Effector memory CD8-positive, alpha-beta T cell (primary cell): ENCODE measurements around the gene WDR1.
A peak's percentile ranks its signal among the peaks of the same experiment; 100 is the strongest.

Experiments used
- ATAC-seq: fragments of 150-1000 bp; cut with Tn5 transposase; replicated peaks from 2 replicates; pipeline ENCODE4 v1.10.0; 2021; ENCODE audit warnings: mild to moderate bottlenecking, moderate library complexity
- DNase-seq, 3 experiments: peaks; one replicate each; pipeline ENCODE4 v3.0.0; 2021
- H3K27ac Mint-ChIP-seq, 2 donors: one replicate each; pipeline ENCODE4 v1.8.0; 2022; ENCODE audit warnings: mild to moderate bottlenecking in 2 of 2, mixed read lengths in 2 of 2, moderate library complexity in 2 of 2
- H3K27me3 Mint-ChIP-seq, 2 donors: one replicate each; pipeline ENCODE4 v1.8.0; 2022; ENCODE audit warnings: mixed read lengths in 2 of 2
- H3K36me3 Mint-ChIP-seq: one replicate; pipeline ENCODE4 v1.8.0; 2022; ENCODE audit warnings: mild to moderate bottlenecking, moderate library complexity, mixed read lengths; ENCODE audit not compliant: insufficient read depth
- H3K4me1 Mint-ChIP-seq, 2 donors: one replicate each; pipeline ENCODE4 v1.8.0; 2022; ENCODE audit warnings: low read depth in 2 of 2, mixed read lengths in 2 of 2
- H3K4me3 Mint-ChIP-seq, 2 donors: one replicate each; pipeline ENCODE4 v1.8.0; 2022; ENCODE audit warnings: mild to moderate bottlenecking in 2 of 2, mixed read lengths in 2 of 2, moderate library complexity in 2 of 2
- H3K9me3 Mint-ChIP-seq, 2 donors: one replicate each; pipeline ENCODE4 v1.8.0; 2022; ENCODE audit warnings: mixed read lengths in 2 of 2

The WDR1 gene

DNA sequence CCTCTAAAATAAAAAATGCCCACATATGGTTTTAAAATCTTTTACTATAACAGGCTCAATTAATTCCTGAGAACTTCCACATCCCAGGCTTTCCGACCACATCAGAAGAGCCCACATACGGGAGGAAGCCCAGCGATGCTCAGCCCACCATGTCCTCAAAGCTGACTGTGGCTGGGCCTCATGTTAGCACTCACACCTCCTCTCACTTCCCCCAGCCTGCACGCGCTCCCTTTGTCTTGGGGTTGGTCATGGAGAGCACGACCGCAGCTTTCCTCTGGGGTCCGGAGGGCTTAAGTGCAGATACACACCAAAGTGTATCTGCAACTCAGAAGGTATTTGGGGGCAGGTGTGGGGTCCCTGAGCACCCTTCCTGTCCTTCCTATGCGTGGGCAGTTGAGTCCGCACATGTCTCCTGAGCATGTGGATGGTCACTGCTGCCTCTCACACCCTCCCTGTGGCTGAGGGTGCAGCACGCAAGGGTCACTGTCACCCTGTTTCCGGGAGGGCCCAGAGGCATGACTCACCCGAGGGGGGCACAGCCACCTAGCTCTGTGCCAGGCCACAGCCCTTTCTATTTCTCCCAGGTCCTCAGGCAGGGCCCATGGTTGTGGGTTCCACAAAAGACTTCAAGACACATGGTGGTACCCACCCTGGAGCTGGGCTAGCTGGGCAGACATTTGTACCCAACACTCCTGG is 21.2 kb downstream of the WDR1 start:
- Mint-ChIP-seq H3K4me1 (peaks cover 76 to 84% of the 10 kb centered on the region in 2 donors), H3K36me3 (peaks cover 95% of the 10 kb centered on the region), H3K27ac (peak overlapping the region; percentile 93 to 96), H3K9me3 (no peaks in the 10 kb centered on the region), H3K4me3 (peak overlapping the region; percentile 68 to 72), H3K27me3 (no peaks in the 10 kb centered on the region)
- DNase-seq (no peak), ATAC-seq (peak; percentile 17)

DNA sequence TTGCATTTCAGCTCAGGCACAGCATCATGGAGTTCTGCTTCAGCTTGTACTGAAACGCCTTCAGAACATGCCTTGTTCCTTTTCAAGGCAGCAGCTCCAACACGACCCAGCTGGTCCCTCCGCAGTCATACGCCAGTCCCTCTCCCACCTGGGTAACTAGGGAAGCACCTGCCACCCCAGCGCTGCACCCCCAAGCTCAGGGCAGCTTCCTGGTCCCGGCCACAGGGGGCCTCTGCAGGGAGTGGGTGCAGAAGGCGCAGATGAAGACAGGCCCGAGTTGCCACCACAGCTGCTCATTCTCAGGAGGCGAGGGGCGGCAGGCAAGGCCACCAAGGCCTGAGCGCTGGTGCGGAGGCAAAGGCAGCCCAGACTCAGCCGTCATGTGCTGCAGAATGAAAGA is 21.8 kb downstream of the WDR1 start:
- H3K36me3 Mint-ChIP-seq, result peaks cover 93% of the 10 kb centered on the region
- H3K9me3 Mint-ChIP-seq, result no peaks in the 10 kb centered on the region
- peak overlapping the region; percentile 93 to 96 for H3K27ac Mint-ChIP-seq
- ATAC-seq, result no peak
- H3K4me3 Mint-ChIP-seq, result peak overlapping the region; percentile 68 to 72
- peaks cover 74 to 78% of the 10 kb centered on the region in 2 donors for H3K4me1 Mint-ChIP-seq
- no peaks in the 10 kb centered on the region for H3K27me3 Mint-ChIP-seq
- no peak for DNase-seq

DNA sequence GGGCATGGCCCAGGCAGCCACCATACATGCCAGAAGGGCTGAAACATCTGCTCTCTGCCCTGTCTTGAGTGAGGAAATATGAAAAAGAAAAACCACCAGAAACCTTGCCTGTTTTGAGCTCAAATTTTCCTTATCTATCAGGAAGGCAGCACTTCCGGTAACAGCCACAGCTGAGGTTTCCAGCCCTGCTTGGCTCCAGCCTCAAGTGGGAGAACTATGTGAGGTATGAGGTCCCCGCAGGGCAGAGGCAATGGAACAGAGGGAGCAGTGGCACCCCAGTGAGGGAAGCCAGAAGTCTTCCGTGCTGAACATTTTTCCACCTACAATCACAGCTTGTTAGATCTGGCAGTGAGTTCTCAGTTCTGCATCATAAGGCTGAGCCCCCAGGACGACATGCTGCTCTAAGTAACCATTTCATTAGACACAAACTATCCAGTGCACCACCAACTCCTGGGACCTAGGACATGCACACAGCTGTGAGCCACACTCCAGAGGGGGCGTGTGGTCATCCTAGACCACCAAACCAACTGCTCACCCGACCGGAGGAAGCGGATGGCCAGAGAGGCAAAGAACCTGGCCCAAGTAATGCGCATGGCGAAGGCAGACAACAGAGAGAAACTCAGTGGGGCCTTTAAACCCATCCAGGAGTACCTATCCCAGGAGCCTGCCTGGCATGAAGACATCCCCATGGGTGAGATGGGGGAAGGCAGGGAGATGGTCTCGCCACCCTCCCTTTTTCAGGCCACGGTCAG is 22.6 kb downstream of the WDR1 start:
- DNase-seq, result no peak
- H3K27ac Mint-ChIP-seq, result peak overlapping the region; percentile 93 to 96
- peak overlapping the region; percentile 60 to 72 for H3K4me3 Mint-ChIP-seq
- H3K27me3 Mint-ChIP-seq, result no peaks in the 10 kb centered on the region
- H3K36me3 Mint-ChIP-seq, result peaks cover 90% of the 10 kb centered on the region
- peaks cover 68 to 71% of the 10 kb centered on the region in 2 donors for H3K4me1 Mint-ChIP-seq
- ATAC-seq, result no peak
- H3K9me3 Mint-ChIP-seq, result no peaks in the 10 kb centered on the region

DNA sequence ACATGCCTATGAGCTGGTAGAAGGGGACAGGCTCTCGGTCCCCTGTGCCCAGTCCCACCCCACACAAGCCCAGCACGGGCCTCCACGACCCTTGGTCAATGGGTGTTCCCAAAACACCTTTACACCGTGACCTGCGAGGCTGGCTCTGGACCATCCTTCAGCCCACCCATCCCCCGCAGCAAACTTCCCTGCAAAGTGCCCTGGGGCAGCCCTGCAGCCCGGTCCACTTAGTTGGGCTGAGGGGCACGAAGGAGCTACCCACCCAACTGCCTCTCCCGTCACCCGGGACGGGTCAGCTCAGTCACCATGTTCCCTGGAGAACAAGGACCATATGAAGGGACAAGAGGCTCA is 23.4 kb downstream of the WDR1 start:
- Mint-ChIP-seq H3K27me3 (no peaks in the 10 kb centered on the region), H3K36me3 (peaks cover 90% of the 10 kb centered on the region), H3K4me1 (peaks cover 61 to 64% of the 10 kb centered on the region in 2 donors)

DNA sequence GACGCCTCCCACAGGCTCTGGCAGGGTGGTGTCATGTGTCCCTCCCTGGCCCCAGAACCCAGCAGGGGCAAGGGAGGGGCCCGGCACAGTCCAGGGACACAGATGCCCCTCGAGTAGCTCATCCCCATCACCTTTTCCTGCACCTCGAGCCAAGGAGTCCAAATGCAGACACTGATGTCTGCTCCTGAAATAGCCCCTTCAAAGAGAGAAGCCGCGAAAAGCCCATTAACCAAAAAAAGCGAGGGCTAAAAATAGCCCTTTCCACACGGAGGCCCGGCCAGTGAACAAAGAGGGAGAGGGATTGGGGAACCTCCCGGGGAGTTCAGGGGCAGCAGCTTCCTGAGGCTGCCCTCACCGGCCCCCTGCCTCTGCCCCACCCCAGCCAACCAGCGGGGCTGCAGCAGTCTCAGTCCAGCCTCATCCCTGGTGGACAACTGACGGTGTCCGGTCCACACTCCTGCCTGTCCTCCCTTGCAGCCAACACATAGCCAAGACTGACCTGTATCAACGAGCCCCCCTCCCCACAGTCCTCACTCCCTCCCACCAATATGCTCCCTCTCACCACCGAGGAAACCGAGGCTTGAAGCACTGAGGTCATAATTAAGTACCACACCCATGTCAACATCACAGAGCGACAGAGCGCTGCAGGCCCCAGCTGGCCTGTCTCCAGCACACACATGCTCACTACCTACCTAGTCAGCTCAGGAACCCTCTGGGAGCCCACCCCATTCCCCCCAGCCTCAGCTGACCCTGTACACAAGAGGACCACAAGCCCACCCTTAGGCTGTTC is 23.9 kb downstream of the WDR1 start:
- Mint-ChIP-seq H3K27me3 (no peaks in the 10 kb centered on the region), H3K4me3 (peak overlapping the region; percentile 60 to 72), H3K27ac (peak overlapping the region; percentile 93 to 96), H3K9me3 (no peaks in the 10 kb centered on the region), H3K36me3 (peaks cover 90% of the 10 kb centered on the region), H3K4me1 (peaks cover 58 to 60% of the 10 kb centered on the region in 2 donors)
- ATAC-seq, result no peak
- DNase-seq, result no peak

More for the DNA sequence above, 23.4 kb downstream of the WDR1 start:
- Mint-ChIP-seq H3K4me3 (peak overlapping the region; percentile 60 to 72), H3K27ac (peak overlapping the region; percentile 93 to 96), H3K9me3 (no peaks in the 10 kb centered on the region)
- DNase-seq, result no peak
- ATAC-seq, result no peak

DNA sequence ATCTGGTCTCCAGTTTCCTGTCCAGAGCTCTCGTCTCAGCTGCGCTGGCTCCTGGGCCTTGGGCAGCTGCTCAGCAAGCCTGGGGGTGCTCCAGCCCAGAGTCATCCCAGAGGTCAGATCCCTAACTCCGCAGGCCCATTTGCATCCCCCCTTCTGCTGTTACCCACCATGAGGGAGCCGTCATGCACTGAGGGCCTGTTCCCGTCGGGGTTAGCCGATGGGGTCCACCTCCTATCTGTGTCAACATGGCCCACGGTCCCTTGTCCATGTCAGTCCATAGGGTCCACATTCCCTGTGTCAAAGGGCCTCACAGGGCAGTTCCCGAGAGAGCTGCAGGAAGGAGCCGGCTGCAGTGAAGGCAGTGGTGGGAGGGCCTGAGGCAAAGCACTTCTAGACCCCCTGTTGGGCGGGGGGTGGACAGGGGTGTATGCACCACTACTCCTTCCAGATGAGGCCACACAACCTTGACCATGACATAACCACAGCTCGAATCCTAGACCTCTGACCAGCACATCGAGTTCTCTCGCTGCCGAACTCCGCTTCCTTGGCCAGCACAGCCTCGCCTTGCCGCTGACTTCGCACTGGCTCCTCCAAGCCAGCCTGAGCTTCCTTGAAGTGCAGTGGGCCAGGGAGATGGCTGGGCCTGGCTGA is 24.9 kb downstream of the WDR1 start:
- no peak for ATAC-seq
- H3K36me3 Mint-ChIP-seq, result peaks cover 90% of the 10 kb centered on the region

DNA sequence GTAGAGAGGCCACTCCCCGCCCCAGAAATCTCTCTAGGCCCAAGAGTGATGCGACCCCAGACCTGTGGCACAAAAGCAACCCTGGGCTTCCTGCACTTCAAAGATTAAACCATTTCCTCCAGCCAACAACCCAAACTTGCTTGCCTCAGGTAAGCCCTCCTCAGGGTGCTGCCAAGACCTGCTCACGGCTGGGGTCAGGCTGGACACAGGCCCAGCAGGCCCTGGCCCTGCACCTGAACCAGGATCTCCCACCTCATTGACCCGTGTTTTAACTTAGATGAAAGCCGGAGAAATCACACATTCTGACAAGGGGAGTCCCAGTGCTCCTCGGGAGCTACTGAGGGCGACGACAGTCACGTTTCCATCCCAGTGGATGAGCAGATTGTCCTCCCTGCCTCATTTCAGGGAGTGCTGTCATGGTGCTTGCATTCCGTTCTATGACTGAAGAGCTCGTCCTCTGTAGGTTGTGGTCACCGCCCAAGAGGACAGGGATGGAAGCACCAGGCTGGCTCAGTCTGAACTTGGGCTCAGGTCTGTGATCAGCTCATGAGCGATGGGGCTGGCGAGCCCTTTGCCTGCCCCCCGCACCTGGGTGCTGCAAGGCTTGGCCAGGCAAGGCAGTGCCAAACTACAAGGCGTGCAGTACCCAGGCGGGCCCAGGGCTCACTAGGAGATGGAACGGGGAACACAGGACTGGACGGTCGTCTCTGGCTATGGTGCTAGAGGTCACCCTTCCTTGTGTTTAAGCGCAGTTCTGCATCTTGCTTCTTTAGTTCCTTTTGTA is 25.9 kb downstream of the WDR1 start:
- DNase-seq (no peak), ATAC-seq (no peak)
- peaks cover 88% of the 10 kb centered on the region for H3K36me3 Mint-ChIP-seq
- peak overlapping the region; percentile 58 to 96 for H3K27ac Mint-ChIP-seq
- no peaks in the 10 kb centered on the region for H3K9me3 Mint-ChIP-seq
- H3K4me3 Mint-ChIP-seq, result no peak overlapping the region
- H3K4me1 Mint-ChIP-seq, result peaks cover 39 to 44% of the 10 kb centered on the region in 2 donors
- no peaks in the 10 kb centered on the region for H3K27me3 Mint-ChIP-seq

More for the DNA sequence above, 24.9 kb downstream of the WDR1 start:
- H3K27me3 Mint-ChIP-seq, result no peaks in the 10 kb centered on the region
- peaks cover 49 to 54% of the 10 kb centered on the region in 2 donors for H3K4me1 Mint-ChIP-seq
- H3K9me3 Mint-ChIP-seq, result no peaks in the 10 kb centered on the region
- H3K4me3 Mint-ChIP-seq, result no peak overlapping the region
- H3K27ac Mint-ChIP-seq, result peak overlapping the region in 1 of 2 donors; percentile 96
- no peak for DNase-seq

DNA sequence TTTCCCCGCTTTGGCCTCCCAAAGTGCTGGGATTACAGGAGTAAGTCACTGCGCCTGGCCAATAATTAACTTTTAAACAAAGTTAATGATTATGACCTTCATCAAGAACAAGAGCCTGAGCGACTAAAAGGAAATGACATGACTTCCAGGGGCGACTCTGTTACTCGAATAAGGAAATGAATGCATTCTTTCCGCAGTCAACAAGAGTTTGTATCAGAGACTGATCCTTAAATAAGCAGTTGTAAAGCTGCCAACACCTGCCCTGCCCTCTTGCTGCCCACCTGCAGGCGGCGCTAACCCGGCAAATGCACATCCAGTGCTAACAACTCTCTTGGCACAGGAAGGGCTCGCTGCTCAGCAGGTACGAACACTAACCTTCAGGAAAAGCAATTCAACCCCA is 27.3 kb downstream of the WDR1 start:
- Mint-ChIP-seq H3K36me3 (peaks cover 92% of the 10 kb centered on the region), H3K9me3 (no peaks in the 10 kb centered on the region), H3K27me3 (no peaks in the 10 kb centered on the region), H3K27ac (peak overlapping the region; percentile 44 to 58), H3K4me3 (no peak overlapping the region), H3K4me1 (peaks cover 28 to 33% of the 10 kb centered on the region in 2 donors)
- ATAC-seq, result no peak
- no peak for DNase-seq

DNA sequence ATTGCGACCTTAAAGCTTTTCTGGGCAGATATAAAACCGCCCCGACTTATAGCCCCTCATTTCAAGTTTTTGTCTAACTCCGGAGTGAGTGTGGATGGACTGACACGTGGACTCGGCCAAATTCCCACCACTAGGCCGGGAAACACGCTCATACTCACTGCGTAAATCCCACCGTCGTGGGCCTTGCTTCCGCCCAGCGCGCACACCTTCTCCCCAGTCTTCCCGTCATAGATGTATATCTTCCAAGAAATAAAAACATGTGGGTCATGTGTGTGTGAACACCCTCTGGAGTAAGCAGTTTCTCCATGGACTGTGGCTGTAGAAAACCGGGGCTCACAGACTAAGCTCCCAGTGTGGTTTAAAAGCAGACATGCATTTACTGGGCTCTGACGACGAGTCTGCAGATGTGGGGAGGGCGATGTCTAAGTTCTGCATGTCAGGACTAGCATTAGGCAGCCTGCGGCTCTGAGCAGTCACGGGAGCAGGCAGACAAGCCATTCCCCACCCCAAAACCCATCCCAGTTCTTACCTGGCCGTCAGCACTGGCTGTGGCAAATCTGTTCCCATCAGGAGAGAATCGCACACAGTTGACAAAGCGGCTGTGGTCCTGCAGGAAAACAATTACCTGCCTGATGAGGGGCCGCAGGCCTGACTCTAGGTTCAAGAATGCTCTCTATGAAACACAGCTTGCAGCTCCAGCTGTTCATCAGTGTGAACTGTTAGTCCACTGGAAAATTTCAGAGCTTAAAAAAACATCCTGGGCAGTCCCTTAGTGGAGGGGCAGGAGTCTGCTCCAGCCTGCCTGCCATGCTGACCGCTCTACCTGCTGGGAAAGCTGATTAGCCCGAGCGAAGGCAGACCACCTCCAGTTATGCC is 28.2 kb downstream of the WDR1 start:
- Mint-ChIP-seq H3K27ac (peak overlapping the region in 1 of 2 donors; percentile 65), H3K4me1 (peaks cover 19 to 24% of the 10 kb centered on the region in 2 donors)
- no peak for ATAC-seq

DNA sequence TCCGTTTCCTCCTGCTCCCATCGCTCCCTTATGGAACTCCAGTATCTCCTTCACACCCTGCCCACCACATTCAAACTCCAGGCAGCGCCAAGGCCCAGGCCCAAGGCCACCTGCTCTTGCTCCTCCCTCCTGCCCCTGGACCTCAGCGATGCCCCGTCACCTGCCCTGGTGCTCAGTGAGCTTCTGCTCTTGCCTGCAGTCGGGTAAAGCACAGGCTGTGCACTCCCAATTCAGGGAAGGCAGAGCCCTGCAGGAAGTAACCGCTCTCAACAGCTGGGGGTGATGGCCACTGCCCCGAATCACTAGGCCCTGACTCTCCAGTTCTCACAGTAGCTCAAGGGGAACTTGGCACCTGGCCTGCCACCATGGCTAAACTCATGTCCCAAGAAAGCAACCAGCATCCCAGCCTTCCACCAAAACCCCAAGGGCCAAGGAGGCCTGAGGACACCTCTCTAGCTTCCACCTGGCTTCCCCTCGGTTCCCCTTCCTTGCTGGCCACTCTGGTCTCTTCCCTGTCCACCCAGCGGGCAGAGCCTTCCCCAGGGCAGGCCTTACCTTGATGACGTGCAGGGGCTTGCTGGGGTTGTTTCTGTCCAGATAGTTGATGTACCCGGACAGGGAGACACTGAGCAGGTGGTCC is 29.3 kb downstream of the WDR1 start:
- Mint-ChIP-seq H3K36me3 (peaks cover 91% of the 10 kb centered on the region), H3K4me1 (peaks cover 10 to 13% of the 10 kb centered on the region in 2 donors), H3K27me3 (no peaks in the 10 kb centered on the region), H3K27ac (peak overlapping the region; percentile 79 to 87), H3K4me3 (peak overlapping the region in 1 of 2 donors; percentile 31), H3K9me3 (no peaks in the 10 kb centered on the region)
- ATAC-seq (no peak), DNase-seq (no peak)

More for the DNA sequence above, 28.2 kb downstream of the WDR1 start:
- Mint-ChIP-seq H3K27me3 (no peaks in the 10 kb centered on the region), H3K36me3 (peaks cover 92% of the 10 kb centered on the region), H3K4me3 (no peak overlapping the region), H3K9me3 (no peaks in the 10 kb centered on the region)
- no peak for DNase-seq

DNA sequence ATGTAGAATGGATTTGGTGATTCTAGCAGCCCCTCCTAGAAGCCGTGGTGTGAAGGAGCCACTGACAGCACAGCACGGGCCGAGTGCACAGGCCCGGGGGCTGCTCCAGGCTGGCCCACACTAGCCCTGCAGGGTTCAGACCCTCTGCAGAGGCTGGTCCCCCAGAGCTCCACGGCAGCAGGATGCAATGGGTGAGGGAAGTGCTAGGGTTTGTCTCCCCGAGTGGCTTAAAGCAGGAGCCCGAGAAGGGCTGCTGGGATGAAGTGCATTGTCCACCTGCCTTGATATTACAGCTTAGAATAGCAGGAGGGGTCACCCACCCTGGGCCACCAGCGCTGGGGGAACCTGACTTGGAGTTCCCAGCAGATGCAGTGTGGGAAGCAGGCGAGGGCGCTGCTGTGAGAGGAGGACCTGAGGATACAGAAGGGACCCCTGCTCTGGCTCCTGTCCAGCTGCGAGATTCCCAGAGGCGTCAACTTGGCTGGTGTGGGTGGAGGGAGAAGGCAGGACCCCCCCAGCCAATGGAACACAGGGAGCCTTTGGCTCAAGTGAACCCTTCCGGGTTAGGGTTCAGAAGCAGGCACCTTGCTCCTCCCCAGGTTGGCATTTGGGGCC is 30.0 kb downstream of the WDR1 start:
- Mint-ChIP-seq H3K9me3 (no peaks in the 10 kb centered on the region), H3K27me3 (no peaks in the 10 kb centered on the region), H3K4me1 (peaks cover 7 to 10% of the 10 kb centered on the region in 2 donors), H3K4me3 (no peak overlapping the region), H3K27ac (peak overlapping the region; percentile 79 to 87), H3K36me3 (peaks cover 91% of the 10 kb centered on the region)
- ATAC-seq, result no peak
- no peak for DNase-seq
